SU-DHL-6 (cell line): Measurements from ENCODE around the gene RAB6A.

Experiments used
- EZH2phosphoT487 ChIP-seq: fragments of 200-600 bp; sonication (generic), shearing (Covaris generic); conservative IDR thresholded peaks from 2 replicates; pipeline ENCODE4 v1.6.1; 2018; ENCODE audit warnings: mild to moderate bottlenecking, antibody characterized with exemption, low read length, moderate library complexity, mixed read lengths
- TF ChIP-seq, protein P1 (sequence below): fragments of 200-600 bp; sonication (generic); IDR thresholded peaks from one replicate; pipeline ENCODE4 v1.5.1; 2017; ENCODE audit warnings: antibody characterized with exemption, mild to moderate bottlenecking, low read length, moderate library complexity; ENCODE audit not compliant: insufficient read depth, poor library complexity, severe bottlenecking

DNA sequence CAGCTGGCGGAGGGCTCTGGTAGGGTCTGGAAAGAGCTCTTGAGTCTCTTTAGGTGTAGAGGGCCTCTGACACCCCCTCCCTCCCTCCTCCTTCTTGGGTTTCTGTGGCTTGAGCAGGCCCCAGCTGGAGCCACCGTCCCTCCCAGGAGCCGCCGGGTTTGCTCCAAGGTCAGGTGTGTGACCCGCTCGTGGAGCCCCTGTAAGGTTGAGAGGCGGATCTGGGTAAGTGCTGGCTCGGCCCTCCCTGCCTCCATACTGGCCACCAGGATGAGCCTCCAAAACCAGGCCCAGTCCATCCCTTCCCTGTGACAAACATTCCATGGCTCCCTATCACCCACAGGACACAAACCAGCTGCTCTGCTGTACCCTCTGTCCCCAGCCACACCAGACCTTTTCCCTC, 105.2 kb downstream of the RAB6A start:
- TF ChIP-seq, protein P1, sequence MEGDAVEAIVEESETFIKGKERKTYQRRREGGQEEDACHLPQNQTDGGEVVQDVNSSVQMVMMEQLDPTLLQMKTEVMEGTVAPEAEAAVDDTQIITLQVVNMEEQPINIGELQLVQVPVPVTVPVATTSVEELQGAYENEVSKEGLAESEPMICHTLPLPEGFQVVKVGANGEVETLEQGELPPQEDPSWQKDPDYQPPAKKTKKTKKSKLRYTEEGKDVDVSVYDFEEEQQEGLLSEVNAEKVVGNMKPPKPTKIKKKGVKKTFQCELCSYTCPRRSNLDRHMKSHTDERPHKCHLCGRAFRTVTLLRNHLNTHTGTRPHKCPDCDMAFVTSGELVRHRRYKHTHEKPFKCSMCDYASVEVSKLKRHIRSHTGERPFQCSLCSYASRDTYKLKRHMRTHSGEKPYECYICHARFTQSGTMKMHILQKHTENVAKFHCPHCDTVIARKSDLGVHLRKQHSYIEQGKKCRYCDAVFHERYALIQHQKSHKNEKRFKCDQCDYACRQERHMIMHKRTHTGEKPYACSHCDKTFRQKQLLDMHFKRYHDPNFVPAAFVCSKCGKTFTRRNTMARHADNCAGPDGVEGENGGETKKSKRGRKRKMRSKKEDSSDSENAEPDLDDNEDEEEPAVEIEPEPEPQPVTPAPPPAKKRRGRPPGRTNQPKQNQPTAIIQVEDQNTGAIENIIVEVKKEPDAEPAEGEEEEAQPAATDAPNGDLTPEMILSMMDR, result no peak
- TF ChIP-seq EZH2phosphoT487, result no peak
